Measurements from ENCODE around the gene ERCC4.

Gene ERCC4

GRCh38 chr16:13973321-13974023, 53.5 kb downstream of the ERCC4 start:
- no peaks in the 10 kb centered on the region for H3K9me3 ChIP-seq (ENCODE audit: control insufficient read depth, insufficient read depth, low read depth, low read length)
- POLR2A ChIA-PET: no interaction called here
- H3K4me1 ChIP-seq (ENCODE audit: control insufficient read depth, insufficient read depth, low read length): no peaks in the 10 kb centered on the region
- TF ChIP-seq ZNF561 (tag by site-specific recombination; IDR thresholded peaks at IDR 0.05; ENCODE audit: borderline replicate concordance): no peak
- TF ChIP-seq ZNF513 (tag by site-specific recombination; IDR thresholded peaks at IDR 0.05): no peak
- no peak for TF ChIP-seq ZNF148 (tag by site-specific recombination; IDR thresholded peaks at IDR 0.05; ENCODE audit: borderline replicate concordance)
- no peaks in the 10 kb centered on the region for H3K36me3 ChIP-seq (ENCODE audit: control insufficient read depth in 2 of 2, insufficient read depth in 1 of 2, low read length in 2 of 2)
- CTCF ChIA-PET: no interaction called here
- no peak overlapping the region for H3K27ac ChIP-seq (ENCODE audit: extremely low read depth, low read depth, low read length)
- H3K4me3 ChIP-seq (ENCODE audit: low read depth, low read length): no peak overlapping the region

- Histone ChIP-seq H3K4me3 (ENCODE audit: low read depth, low read length) (no peak overlapping the region), H3K4me1 (ENCODE audit: control insufficient read depth, insufficient read depth, low read length) (no peaks in the 10 kb centered on the region), H3K9me3 (ENCODE audit: control insufficient read depth, insufficient read depth, low read depth, low read length) (no peaks in the 10 kb centered on the region), H3K36me3 (ENCODE audit: control insufficient read depth in 2 of 2, insufficient read depth in 1 of 2, low read length in 2 of 2) (no peaks in the 10 kb centered on the region), H3K27ac (ENCODE audit: extremely low read depth, low read depth, low read length) (no peak overlapping the region)
- CTCF ChIA-PET: no interaction called here
- no peak for TF ChIP-seq ZNF311 (tag by site-specific recombination; IDR thresholded peaks at IDR 0.05; ENCODE audit: borderline replicate concordance)
- TF ChIP-seq ZNF19 (tag by site-specific recombination; IDR thresholded peaks at IDR 0.05; ENCODE audit: low read depth): no peak
- no peak for TF ChIP-seq ZFP41 (tag by site-specific recombination; IDR thresholded peaks at IDR 0.05; ENCODE audit: borderline replicate concordance)
- TF ChIP-seq GLI2 (tag by site-specific recombination; IDR thresholded peaks at IDR 0.05; ENCODE audit: borderline replicate concordance, low read depth): no peak
- TF ChIP-seq ZNF639 (tag by site-specific recombination; IDR thresholded peaks at IDR 0.05): no peak
- no peak for TF ChIP-seq KLF1 (tag by site-specific recombination; IDR thresholded peaks at IDR 0.05)
- TF ChIP-seq BCL11A (tag by site-specific recombination; IDR thresholded peaks at IDR 0.05; ENCODE audit: low read depth): no peak
- TF ChIP-seq ZNF530 (tag by site-specific recombination; IDR thresholded peaks at IDR 0.05; ENCODE audit: low read depth): no peak
- TF ChIP-seq ZNF624 (tag by site-specific recombination; IDR thresholded peaks at IDR 0.05): no peak
- no peak for TF ChIP-seq SCRT1 (tag by site-specific recombination; IDR thresholded peaks at IDR 0.05; ENCODE audit: borderline replicate concordance)
- no peak for TF ChIP-seq KLF17 (tag by site-specific recombination; IDR thresholded peaks at IDR 0.05)
- no peak for TF ChIP-seq KLF10 (tag by site-specific recombination; IDR thresholded peaks at IDR 0.05)
- TF ChIP-seq PBX3 (CRISPR knock-in tag; IDR thresholded peaks at IDR 0.05): no peak
- TF ChIP-seq ZNF133 (tag by site-specific recombination; IDR thresholded peaks at IDR 0.05): no peak
- TF ChIP-seq ZBTB48 (tag by site-specific recombination; IDR thresholded peaks at IDR 0.05): no peak
- no peak for TF ChIP-seq ZNF23 (tag by site-specific recombination; IDR thresholded peaks at IDR 0.05; ENCODE audit: borderline replicate concordance)
- no peak for TF ChIP-seq ZNF2 (tag by site-specific recombination; IDR thresholded peaks at IDR 0.05)
- TF ChIP-seq ZNF423 (tag by site-specific recombination; IDR thresholded peaks at IDR 0.05): no peak
- POLR2A ChIA-PET: no interaction called here
Measured at GRCh38 chr16:13977177-13977576, 57.2 kb downstream of the ERCC4 start.
